GM21528 (cell line): ENCODE measurements around the gene GPRC5A.

ENCODE experiments used
- ATAC-seq: cut with Tn5 transposase; IDR thresholded peaks from one replicate; pipeline ENCODE4 v1.9.1; 2021; ENCODE audit warnings: mild to moderate bottlenecking, moderate library complexity; ENCODE audit not compliant: unreplicated experiment, low FRiP score

The GPRC5A gene

DNA sequence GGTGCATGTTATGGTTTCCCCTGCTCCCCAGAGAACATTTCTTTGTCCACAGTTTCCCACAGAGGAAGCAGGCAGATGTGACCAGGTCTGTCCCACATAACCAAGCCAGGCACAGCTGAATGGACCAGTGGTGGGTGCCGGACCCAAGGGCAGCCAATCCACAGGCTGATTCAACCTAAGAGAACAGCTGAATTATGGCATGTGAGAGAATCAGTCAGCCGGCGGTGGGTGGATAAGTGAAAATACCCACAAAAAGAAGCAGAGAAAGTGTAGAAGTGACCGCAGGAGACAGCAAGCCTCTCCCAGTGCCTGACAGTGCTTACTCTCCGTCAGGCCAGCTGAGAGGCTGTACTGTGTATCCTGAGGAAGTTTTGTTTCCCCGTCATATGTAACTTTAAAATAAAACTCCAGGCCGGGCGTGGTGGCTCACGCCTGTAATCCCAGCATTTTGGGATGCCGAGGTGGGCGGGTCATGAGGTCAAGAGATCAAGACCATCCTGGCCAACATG, 45.7 kb downstream of the GPRC5A start:
- ATAC-seq: no peak

DNA sequence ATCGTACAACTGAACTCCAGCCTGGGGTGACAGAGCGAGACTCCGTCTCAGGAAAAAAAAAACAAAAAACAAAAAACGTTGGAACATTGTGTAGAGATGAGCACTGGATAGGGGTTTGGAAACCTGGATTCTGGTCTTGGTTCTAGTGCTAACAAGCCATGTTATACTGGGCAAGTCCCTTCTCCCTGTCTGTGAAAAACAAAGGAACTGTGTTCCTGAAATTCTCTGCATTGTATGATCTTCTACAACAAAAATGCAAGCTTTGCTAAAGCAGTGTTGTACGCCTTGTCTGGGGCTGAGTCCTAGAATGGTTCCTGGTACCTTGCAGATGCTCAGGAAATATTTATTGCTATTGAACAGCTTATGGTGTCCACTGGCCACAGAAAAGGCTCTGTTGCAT, 47.2 kb downstream of the GPRC5A start:
- ATAC-seq: no peak

DNA sequence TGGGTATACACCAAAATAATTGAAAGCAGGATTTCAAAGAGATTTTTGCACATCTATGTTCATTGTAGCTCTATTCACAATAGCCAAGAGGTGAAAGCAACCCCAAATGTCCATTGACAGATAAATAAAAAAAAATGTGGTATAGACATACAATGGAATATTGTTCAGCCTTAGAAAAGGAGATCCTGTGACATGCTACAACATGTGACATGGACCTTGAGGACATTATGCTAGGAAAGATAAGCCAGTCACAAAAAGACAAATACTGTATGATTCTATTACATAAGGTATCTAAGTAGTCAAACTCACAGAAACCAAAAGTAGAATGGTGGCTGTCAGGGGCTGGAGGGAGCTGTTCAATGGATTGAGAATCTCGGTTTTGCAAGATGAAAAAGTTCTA, 48.5 kb downstream of the GPRC5A start:
- no peak for ATAC-seq

DNA sequence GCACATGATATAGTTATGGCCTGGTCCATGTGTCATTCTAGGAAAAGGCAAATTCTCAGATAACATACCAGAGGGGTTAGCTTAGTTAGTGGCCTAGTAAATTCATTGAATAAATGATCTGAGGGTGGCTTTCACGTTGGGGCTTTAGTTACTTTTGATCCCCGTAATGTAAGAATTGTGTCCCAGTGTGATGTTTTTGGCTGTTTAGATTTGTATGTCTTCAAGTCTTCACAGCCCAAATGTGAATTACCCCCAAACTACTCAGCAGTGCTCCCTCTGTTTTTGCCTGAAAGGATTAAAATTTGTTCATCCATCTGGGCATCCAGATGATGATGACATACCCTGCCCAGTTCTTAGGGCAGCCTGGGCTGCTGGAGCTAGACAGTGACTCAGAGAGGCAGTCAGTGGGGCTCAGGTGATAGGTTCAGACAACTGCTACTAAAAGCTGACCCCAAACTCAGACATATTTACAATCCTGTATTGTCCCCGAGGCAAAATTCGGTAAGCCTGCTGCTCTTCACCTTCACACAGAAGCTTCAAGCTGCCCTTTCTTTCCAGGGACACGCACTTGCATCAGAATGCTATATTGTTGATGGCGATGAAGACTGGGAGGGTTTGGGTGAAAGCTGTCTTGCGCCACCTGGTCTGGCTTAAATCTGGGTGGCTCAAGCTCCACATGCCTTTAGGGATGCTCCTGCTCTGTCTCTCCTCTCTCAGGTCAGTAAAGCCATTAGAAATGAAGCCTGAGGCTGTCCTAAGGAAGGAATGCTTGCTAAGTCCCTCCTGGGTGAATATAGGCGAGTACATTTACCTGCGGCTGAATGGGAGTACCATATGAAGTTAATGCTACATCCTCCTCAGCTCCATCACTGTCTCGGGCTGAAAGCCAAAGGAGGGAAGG, 50.3 kb downstream of the GPRC5A start:
- ATAC-seq: no peak

DNA sequence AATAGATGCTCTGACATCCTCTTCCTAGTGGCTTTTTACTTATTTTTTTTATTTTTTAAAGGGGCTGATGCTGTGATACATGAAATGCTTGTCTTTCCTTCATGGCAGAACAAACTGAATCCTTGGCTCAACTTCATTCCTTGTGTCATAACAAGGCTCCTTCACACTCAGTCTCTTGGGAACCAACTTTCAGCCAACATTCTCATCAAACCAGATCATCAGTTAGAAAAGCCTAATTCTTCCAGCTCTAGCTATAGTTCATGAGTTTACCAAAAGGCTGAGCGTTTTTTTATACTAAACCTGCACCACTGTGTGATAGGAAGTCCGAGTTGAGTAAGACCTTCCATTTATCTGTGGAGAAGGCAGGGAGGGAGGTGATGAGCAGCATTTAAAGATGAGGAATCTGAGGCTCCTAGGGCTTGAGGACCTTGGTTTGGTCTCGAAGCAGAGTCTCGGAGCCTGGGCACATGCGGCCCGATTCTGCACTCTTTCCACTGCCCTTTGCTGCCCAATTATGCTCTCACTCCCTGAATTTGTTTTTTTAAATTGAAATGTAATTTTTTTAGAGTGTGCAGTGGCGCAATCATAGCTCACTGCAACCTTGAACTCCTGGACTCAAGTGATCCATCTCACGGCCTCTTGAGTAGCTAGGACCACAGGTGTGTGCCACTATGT, 52.4 kb downstream of the GPRC5A start:
- no peak for ATAC-seq

DNA sequence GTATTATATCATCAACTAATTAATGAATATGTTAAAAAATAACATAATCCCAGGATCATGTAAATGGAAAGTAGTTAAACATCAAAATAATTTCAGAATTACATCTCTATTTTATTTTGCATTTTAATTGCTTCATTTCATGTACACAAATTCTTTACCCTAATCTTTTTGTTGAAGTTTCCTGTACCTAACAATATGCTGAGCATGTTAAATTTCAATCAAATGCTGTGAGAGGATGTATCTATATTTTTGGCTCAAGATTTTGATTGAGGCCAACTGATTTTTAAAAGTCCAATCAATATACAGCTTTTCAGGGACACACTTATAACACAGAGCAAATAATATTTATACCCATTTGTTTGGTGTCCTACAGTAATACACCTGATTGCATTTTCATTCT, 54.2 kb downstream of the GPRC5A start:
- ATAC-seq: no peak

DNA sequence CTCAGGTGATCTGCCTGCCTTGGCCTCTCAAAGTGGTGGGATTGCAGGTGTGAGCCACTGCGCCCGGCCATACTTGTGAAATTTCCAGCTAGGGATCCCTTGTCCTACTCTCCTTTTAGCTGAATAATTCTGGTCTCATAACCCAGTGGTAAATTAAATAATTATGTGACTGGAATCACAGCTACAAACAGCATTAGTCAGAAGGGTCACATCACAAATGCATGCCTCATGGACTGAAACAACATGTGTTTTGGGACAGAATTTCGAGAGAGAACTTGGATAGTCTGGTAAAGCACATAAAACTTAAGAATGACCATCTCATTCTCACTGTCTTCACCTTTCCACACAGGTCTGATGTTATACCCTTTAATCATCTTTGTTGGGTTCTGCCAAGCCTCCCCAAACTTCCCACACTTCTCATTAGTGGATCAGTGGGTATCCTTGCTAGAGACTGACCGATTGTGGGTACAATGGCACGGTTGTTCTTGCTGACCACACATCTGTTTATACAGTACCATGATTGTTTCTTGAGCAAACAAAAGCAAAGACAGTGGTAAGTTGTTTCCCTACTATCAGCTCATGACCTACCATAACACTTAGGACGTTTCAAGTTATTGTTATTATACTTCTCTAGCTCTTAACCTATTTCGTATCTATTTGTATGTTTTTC, 55.5 kb downstream of the GPRC5A start:
- no peak for ATAC-seq

DNA sequence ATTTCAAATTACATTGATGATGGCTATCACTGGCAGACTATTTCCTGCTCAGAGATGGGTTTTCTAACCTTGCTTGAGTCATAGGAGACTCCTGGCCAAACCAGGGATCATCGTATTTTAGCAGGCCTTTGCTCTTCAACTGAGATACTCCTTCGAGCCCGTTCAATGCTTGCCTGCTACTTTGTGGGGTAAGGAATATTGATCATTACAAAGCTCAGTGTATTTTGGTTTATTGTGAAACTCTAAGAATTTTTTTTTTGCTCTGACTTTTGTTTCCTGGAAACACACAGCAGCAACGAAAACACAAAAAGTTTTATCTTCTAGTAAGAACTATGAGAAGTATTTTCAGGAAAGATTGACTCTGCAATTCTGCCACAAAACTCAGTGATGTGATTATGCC, 56.5 kb downstream of the GPRC5A start:
- no peak for ATAC-seq

DNA sequence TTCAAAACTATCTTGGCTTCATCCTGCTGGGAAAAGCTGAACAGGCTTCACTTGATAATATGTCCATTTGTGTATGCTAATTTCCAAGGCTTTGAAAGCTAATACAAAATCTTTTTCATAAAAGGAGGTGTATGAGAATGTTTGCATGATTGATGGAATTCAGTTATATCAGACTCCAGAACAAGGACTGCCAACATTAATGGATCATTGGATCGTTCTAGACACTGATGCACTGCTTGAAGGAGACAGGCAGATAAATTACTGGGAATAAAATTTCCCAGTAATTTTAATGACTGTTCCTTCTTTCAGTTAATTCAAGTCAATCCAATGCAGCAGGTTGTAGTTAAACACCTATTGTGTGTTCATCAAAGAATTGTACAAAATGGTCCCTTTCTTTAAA, 60.1 kb downstream of the GPRC5A start:
- ATAC-seq: no peak

DNA sequence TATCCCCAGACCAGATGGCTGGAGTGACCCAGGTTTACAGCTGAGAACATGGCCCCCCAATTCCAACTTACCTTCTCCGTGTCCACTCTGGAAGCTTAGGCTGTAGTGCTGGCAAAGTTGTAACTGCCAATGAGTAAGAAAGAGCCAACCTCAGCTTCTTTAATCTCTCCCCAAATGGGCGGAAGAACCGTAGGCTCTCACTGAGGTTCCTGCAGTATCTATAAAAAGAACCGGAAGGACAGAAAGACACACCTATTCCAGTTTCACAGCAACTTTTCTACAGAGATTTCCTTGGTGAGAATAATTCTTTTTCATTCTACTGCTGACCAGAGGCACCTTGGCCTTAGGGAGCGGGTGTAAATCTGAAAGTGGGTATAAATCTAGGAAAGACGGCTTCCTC, 60.7 kb downstream of the GPRC5A start, which contains the start of gene GPRC5D:
Gene GPRC5D (minus strand): TSS at position 135 of the 400 bp plus-strand sequence. CDS start 1,786 bp downstream, outside the sequence.
- ATAC-seq: no peak

DNA sequence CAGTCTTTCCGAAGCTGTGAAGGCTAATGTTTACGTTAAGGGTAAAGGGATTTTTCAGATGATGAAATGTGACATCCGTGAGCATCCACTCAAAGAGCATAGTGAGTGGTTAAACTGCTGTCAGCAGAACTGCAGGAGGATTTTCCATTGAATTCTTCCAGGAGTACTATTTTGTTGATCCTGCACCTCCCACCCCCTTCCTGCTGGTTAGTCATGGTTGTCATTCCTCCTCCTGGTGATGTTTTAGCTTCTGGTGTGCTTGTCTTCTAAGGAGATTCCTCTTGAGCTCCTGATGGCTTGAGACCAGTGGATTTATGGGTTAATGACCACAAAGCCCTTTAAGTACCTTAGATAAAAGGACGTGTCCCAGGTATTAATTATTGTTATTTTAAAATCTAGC, 63.0 kb downstream of the GPRC5A start:
- ATAC-seq: no peak

DNA sequence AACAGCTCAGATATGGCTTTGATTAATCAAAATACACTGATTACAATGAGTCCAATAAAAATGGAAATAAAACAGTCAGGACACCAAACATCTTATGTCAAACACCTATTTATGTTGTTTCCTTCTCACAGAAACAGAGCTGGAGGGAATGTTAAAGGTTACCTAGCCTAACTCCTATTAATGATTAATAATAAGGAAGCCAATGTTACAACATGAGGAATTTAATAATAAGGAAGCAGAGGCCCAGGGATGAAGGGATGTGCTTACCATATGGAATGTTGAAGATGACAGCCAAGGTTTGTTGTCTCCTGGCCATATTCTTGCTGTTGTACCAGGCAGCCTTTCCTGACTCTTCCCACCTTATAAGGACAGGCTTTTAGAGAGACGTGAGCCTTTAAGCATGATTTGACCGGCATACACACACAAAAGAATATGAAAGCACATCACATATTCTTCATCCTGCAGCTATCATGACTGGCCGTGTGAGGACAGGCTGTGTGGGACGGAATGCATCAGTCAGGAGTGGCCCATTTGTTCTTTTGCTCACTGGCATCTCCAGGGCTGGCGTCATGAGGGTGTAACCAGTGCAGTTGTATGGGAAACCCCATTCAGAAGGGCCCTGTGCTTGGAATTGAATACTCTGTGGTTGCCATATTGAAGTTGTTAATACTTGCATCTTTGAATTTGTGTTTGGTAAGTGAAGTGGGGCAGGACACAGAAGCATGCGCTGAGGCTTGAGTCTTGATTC, 63.7 kb downstream of the GPRC5A start:
- ATAC-seq: no peak

DNA sequence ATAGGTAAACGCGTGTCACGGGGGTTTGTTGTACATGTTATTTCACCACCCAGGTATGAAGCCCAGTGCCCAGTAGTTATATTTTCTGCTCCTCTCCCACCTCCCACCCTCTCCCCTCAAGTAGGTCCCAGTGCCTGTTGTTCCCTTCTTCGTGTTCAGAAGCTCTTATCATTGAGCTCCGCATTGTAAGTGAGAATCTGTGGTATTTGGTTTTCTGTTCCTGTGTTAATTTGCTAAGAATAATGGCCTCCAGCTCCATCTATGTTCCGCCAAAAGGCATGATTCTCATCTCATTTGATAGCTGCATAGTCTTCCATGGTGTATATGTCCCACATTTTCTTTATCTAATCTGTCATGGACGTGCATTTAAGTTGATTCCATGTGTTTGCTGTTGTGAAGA, 67.5 kb downstream of the GPRC5A start:
- ATAC-seq: no peak

DNA sequence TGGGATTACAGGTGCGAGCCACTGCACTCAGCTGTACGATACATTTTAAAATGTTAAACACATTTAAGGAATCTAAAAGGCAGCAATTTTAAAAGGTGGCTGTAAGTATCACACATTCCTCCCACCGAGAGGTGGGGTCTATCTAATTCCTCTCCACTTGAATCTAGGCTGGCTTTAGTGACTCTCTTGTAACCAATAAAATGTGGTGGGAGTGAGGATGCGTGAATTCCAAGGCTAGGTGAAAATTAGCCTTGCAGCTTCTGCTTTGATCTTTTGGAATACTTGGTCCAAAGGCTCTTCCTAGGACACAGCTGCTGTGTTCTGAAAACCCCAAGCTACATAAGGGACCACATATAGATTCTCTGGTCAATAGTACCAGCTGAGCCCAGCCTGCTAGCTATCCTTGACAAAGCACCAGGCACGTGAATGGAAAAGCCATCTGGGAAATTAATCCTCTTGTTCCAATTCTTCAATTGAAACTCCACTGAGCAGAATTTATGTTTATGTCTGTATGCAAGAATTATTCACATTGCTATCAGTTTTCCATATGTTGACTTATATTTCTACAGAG, 69.4 kb downstream of the GPRC5A start:
- ATAC-seq: no peak

DNA sequence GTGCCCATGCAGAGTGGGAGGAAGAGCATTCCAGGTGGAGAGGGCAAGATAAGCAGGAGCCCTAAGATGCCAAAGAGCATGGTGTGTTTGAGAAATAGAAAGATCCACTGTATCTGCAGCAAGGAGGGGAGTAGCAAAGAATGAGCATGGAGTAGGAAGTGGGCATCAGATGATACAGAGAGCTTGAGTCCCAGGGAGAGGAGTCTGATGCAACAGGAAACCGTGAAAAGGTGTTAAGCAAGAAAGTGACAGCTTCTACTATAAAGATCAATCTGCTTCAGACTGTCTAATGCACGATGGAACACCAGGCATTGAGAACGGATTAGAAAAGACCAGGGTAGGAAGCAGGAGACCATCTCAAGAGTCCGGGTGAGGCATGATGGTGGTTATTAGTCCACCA, 72.9 kb downstream of the GPRC5A start:
- no peak for ATAC-seq

DNA sequence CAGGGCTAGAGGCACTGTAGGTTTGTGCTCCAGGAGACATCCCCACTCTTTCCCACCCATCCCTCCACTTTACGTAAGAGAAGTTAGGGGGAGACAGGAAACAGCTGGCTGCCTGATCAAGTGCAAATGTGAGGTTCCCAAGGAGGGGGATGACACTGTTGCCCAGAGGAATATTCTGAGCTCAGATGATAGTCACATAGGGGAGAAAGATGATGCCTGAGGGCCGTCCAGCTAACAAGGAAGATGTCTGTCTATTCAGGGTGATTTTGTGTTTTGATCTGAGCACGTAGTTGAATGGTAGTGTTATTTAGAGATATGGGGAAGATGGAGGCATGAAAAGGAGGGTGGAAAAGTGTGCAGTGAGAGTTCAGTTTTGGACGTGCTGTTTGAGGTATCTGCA, 74.5 kb downstream of the GPRC5A start:
- ATAC-seq: no peak
